22Rv1 (cell line): ENCODE data around the gene CLASP2.

Source experiments
- H3K27ac ChIP-seq: fragments of 450-650 bp; 2 replicates; pipeline ENCODE4 v1.5.1; 2017
- CTCF ChIP-seq: fragments of 450-650 bp; IDR thresholded peaks from 2 replicates; pipeline ENCODE4 v1.5.1; 2017; ENCODE audit warnings: mild to moderate bottlenecking
- ZFX ChIP-seq: fragments of 450-650 bp; IDR thresholded peaks from 2 replicates; pipeline ENCODE4 v1.6.1; 2017; ENCODE audit warnings: antibody characterized with exemption, borderline replicate concordance

The CLASP2 gene

GRCh38 chr3:33557279-33557678 is 160.8 kb downstream of the CLASP2 start:
- H3K27ac ChIP-seq, result no peak overlapping the region
- no peak for TF ChIP-seq CTCF
- TF ChIP-seq ZFX, result no peak

- no peak for TF ChIP-seq CTCF
- no peak for TF ChIP-seq ZFX
- no peak overlapping the region for H3K27ac ChIP-seq
Measured at GRCh38 chr3:33547101-33547500, 171.0 kb downstream of the CLASP2 start.

- TF ChIP-seq ZFX (no peak), CTCF (no peak)
- no peak overlapping the region for H3K27ac ChIP-seq
Measured at GRCh38 chr3:33544126-33544525, 173.9 kb downstream of the CLASP2 start.

- TF ChIP-seq CTCF (no peak), ZFX (no peak)
- H3K27ac ChIP-seq, result no peak overlapping the region
Measured at GRCh38 chr3:33543601-33544000, 174.5 kb downstream of the CLASP2 start.

GRCh38 chr3:33541918-33542317 is 176.1 kb downstream of the CLASP2 start:
- TF ChIP-seq CTCF (no peak), ZFX (no peak)
- no peak overlapping the region for H3K27ac ChIP-seq

- H3K27ac ChIP-seq, result no peak overlapping the region
- no peak for TF ChIP-seq CTCF
- no peak for TF ChIP-seq ZFX
Measured at GRCh38 chr3:33538678-33539339, 179.2 kb downstream of the CLASP2 start.

DNA sequence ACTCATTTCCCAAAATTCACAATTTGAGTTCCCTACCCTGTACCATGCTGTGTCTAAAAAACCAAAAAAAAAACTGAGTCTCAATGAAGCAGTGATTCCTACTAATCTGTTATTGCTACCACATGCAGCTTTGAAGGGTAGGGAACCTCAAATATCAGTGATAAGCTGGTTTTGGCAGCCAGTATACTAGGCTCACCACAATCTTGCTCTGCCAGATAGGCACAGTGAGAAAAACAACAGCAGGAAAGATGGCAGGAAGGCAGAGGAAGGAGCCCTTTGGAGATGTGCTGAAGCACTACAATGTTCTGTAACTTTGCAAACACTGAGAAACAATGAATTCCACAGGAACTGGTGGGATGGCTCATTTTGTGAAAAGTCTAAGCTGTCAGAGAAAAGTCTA is 180.9 kb downstream of the CLASP2 start:
- TF ChIP-seq CTCF, result no peak
- no peak for TF ChIP-seq ZFX

More for the DNA sequence above, 180.9 kb downstream of the CLASP2 start:
- H3K27ac ChIP-seq, result no peak overlapping the region
